Stimulated activated naive CD8-positive, alpha-beta T cell treated with anti-CD3 and anti-CD28 coated beads, Interleukin-15, Interleukin-2, amounts not matched to agents 100 ng/mL and 50 ng/mL, for 24 hours (primary cell): ENCODE data around the gene ANKMY1.
"Not testable (repeated sequence)": the region's sequence is repeated elsewhere in the genome, so short reads cannot be mapped to it uniquely, and the experiment has no call there.

Experiments used
- H3K27ac Mint-ChIP-seq: one replicate; pipeline ENCODE4 v1.8.0; 2021; ENCODE audit warnings: mild to moderate bottlenecking, mixed read lengths
- H3K27me3 Mint-ChIP-seq: one replicate; pipeline ENCODE4 v1.8.0; 2021; ENCODE audit warnings: mixed read lengths
- H3K36me3 Mint-ChIP-seq: one replicate; pipeline ENCODE4 v1.8.0; 2021; ENCODE audit warnings: low read depth, mixed read lengths
- H3K4me1 Mint-ChIP-seq: one replicate; pipeline ENCODE4 v1.8.0; 2021; ENCODE audit warnings: low read depth, mixed read lengths
- H3K4me3 Mint-ChIP-seq: one replicate; pipeline ENCODE4 v1.8.0; 2021; ENCODE audit warnings: mild to moderate bottlenecking, mixed read lengths
- H3K9me3 Mint-ChIP-seq: one replicate; pipeline ENCODE4 v1.8.0; 2021; ENCODE audit warnings: mixed read lengths

ANKMY1 gene

DNA sequence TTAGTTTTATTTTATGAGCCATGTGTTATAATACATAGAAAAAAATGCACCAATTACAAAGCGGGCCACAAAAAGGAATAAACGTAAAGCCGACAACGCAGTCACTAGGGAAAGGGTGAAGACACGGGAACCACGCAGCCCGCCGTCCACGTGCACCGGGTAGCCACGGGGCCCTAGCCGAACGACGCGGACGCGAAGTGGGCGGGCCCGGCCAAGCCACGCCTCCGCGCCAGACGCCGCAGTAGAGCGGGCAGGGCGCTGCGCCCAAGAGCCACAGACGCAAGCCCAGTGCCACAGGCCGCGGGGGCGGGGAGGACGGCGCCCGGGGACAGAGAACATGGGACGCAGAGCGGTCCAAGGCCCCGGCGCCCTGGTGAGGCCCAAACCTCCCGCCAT lies 2.3 kb upstream of the ANKMY1 start, which contains the start of gene DUSP28:
DUSP28 (plus strand) TSS at position 274 of the 396 bp plus-strand sequence. CDS start 328 bp downstream, outside the sequence.
- Mint-ChIP-seq H3K27me3 (no peaks in the 10 kb centered on the region), H3K27ac (peak within 1 kb of the TSS; percentile 91), H3K4me1 (peaks cover 77% of the 10 kb centered on the region), H3K9me3 (no peaks in the 10 kb centered on the region), H3K4me3 (peak within 1 kb of the TSS; percentile 93), H3K36me3 (peaks cover 55% of the 10 kb centered on the region)

- H3K4me1 Mint-ChIP-seq, result peaks cover 69% of the 10 kb centered on the region
- H3K9me3 Mint-ChIP-seq, result no peaks in the 10 kb centered on the region
- no peaks in the 10 kb centered on the region for H3K27me3 Mint-ChIP-seq
- H3K4me3 Mint-ChIP-seq, result peak overlapping the region; percentile 89
- peak overlapping the region; percentile 91 for H3K27ac Mint-ChIP-seq
- H3K36me3 Mint-ChIP-seq, result peaks cover 58% of the 10 kb centered on the region
Measured at GRCh38 chr2:240559286-240559685, 1.5 kb upstream of the ANKMY1 start.

GRCh38 chr2:240558236-240558761 lies 511 bp upstream of the ANKMY1 start:
- peak overlapping the region; percentile 91 for H3K27ac Mint-ChIP-seq
- H3K9me3 Mint-ChIP-seq, result no peaks in the 10 kb centered on the region
- no peaks in the 10 kb centered on the region for H3K27me3 Mint-ChIP-seq
- H3K36me3 Mint-ChIP-seq, result peaks cover 49% of the 10 kb centered on the region
- H3K4me3 Mint-ChIP-seq, result peak overlapping the region; percentile 89
- peaks cover 60% of the 10 kb centered on the region for H3K4me1 Mint-ChIP-seq

DNA sequence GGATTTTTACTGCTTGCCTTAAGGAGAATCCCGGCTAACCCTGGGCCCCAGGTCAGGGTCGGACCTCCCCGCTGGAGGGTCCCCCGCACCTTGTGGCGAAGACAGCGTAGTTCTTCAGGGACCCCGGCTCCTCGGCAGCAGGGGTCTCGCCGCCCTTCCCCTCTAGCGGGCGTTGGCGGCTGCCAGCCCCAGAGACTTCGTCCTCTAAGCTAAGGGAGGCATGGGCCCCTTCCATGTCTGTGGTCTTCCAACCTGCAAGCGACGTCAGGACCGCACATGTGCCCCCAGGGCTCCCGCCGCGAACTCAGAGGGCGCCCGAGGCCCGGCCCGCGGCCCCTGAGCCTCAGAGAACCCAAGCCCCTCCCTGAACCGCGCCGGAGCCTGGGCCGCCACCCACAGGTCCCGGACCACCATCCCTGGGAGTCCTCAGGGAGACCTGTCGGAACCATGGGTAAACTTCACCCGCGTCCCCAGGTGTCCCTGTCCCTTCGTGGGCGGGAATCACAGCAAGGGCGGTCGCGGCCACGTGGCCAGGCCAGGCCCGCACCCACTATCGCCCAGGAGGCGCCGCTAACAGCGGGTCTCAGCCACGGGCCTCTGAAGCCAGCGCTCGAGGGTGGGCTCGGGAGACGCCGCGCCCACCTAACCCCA lies 562 bp downstream of the ANKMY1 start:
- peak overlapping the region; percentile 40 for H3K4me3 Mint-ChIP-seq
- H3K36me3 Mint-ChIP-seq, result peaks cover 46% of the 10 kb centered on the region
- H3K9me3 Mint-ChIP-seq, result no peaks in the 10 kb centered on the region
- H3K27ac Mint-ChIP-seq, result no peak overlapping the region
- H3K4me1 Mint-ChIP-seq, result peaks cover 49% of the 10 kb centered on the region
- no peaks in the 10 kb centered on the region for H3K27me3 Mint-ChIP-seq

GRCh38 chr2:240556553-240557100 lies 1.2 kb downstream of the ANKMY1 start:
- H3K36me3 Mint-ChIP-seq, result peaks cover 48% of the 10 kb centered on the region

GRCh38 chr2:240555541-240556250 lies 2.1 kb downstream of the ANKMY1 start:
- Mint-ChIP-seq H3K36me3 (peaks cover 54% of the 10 kb centered on the region), H3K27ac (no peak overlapping the region), H3K27me3 (no peaks in the 10 kb centered on the region), H3K9me3 (peaks cover 6% of the 10 kb centered on the region), H3K4me1 (peaks cover 42% of the 10 kb centered on the region), H3K4me3 (no peak overlapping the region)

More at GRCh38 chr2:240556553-240557100, 1.2 kb downstream of the ANKMY1 start:
- Mint-ChIP-seq H3K27me3 (no peaks in the 10 kb centered on the region), H3K4me3 (peak overlapping the region; percentile 40), H3K27ac (no peak overlapping the region), H3K4me1 (peaks cover 47% of the 10 kb centered on the region), H3K9me3 (peaks cover 3% of the 10 kb centered on the region)

GRCh38 chr2:240554767-240555493 lies 2.9 kb downstream of the ANKMY1 start:
- Mint-ChIP-seq H3K4me3 (no peak overlapping the region), H3K4me1 (peaks cover 41% of the 10 kb centered on the region), H3K27ac (no peak overlapping the region), H3K36me3 (peaks cover 58% of the 10 kb centered on the region), H3K27me3 (no peaks in the 10 kb centered on the region), H3K9me3 (peaks cover 6% of the 10 kb centered on the region)

- Mint-ChIP-seq H3K9me3 (peaks cover 6% of the 10 kb centered on the region), H3K27me3 (no peaks in the 10 kb centered on the region), H3K27ac (no peak overlapping the region), H3K4me1 (peaks cover 32% of the 10 kb centered on the region), H3K4me3 (no peak overlapping the region), H3K36me3 (peaks cover 49% of the 10 kb centered on the region)
Measured at GRCh38 chr2:240553956-240554480, 3.8 kb downstream of the ANKMY1 start.

DNA sequence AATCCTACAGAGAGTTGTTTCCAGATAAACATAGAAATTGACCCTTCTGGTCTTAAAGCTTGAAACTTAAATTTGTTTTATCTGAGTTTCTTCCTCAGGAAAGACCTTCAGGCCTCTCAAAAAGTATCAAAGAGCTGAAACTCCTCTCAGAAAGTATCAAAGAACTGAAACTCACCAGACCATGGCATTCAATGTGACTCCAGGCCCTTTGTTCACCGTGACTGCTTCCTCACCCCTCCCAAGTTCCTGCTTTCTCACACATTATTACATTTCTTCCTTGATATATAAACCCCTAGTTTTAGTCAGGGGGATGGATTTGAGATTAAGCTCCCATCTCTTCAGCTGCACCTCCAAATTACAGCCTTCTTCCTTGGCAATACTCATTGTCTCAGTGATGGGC lies 6.0 kb downstream of the ANKMY1 start:
- H3K27me3 Mint-ChIP-seq, result no peaks in the 10 kb centered on the region
- peaks cover 47% of the 10 kb centered on the region for H3K36me3 Mint-ChIP-seq

DNA sequence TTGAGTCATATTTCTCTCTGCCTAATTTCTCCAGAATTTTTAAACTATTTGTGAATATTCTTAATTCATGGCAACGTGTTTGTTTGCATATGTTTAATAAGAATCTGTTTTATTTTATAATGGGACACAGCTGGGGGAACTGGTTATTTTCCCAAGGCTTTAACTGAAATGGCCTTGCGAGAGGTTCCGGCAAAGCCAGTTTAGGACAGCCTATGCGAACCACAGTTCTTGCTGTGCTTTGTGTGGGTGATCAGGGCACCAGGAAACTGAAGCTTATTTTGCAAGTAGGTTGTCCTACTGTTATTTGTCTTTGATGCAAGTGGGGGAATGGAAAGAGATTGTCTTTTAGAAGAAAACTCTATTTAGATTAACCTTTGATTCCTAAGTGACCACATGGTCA lies 6.5 kb downstream of the ANKMY1 start:
- no peak overlapping the region for H3K4me3 Mint-ChIP-seq
- peaks cover 6% of the 10 kb centered on the region for H3K9me3 Mint-ChIP-seq
- H3K4me1 Mint-ChIP-seq, result peaks cover 10% of the 10 kb centered on the region
- H3K27ac Mint-ChIP-seq, result no peak overlapping the region
- H3K27me3 Mint-ChIP-seq, result no peaks in the 10 kb centered on the region
- H3K36me3 Mint-ChIP-seq, result peaks cover 45% of the 10 kb centered on the region

More for the DNA sequence above, 6.0 kb downstream of the ANKMY1 start:
- peaks cover 16% of the 10 kb centered on the region for H3K4me1 Mint-ChIP-seq
- peaks cover 6% of the 10 kb centered on the region for H3K9me3 Mint-ChIP-seq
- no peak overlapping the region for H3K4me3 Mint-ChIP-seq
- peak overlapping the region; percentile 85 for H3K27ac Mint-ChIP-seq

DNA sequence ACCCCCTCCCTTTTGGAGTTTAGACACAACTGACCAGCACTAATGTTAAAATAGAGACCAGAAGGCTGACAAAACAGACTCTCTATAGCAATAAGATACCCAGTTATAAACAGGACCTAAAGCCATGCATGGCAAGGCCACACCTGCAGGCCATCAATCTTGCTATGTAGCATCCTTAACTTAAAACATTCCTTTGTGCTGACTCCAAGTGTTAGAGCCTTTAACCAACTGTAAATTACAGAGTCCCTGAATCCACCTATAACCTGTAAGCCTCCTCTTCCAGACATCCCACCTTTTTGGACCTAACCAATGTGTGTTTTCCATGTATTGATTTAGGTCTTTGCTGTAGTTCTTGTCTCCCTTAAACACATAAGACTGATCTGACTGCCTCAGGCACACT lies 17.9 kb downstream of the ANKMY1 start:
- Mint-ChIP-seq H3K36me3 (peaks cover 51% of the 10 kb centered on the region), H3K4me3 (no peak overlapping the region), H3K27ac (no peak overlapping the region), H3K4me1 (no peaks in the 10 kb centered on the region), H3K9me3 (no peaks in the 10 kb centered on the region), H3K27me3 (no peaks in the 10 kb centered on the region)

GRCh38 chr2:240539101-240539500 lies 18.7 kb downstream of the ANKMY1 start:
- peaks cover 55% of the 10 kb centered on the region for H3K36me3 Mint-ChIP-seq
- H3K9me3 Mint-ChIP-seq, H3K27me3 Mint-ChIP-seq, H3K27ac Mint-ChIP-seq, H3K4me3 Mint-ChIP-seq, H3K4me1 Mint-ChIP-seq: not testable (repeated sequence)

GRCh38 chr2:240538031-240538780 lies 19.6 kb downstream of the ANKMY1 start:
- Mint-ChIP-seq H3K4me1 (no peaks in the 10 kb centered on the region), H3K27me3 (no peaks in the 10 kb centered on the region), H3K36me3 (peaks cover 60% of the 10 kb centered on the region), H3K9me3 (peaks cover 5% of the 10 kb centered on the region), H3K4me3 (no peak overlapping the region), H3K27ac (no peak overlapping the region)
